Measurements from ENCODE around the gene ATG3.
"Not testable (repeated sequence)": the region's sequence is repeated elsewhere in the genome, so short reads cannot be mapped to it uniquely, and the experiment has no call there.

Gene ATG3

GRCh38 chr3:112569265-112569664 is 7.5 kb upstream of the ATG3 start:
- ChIA-PET CTCF (interaction anchor here (1.2 to 2.6 kb wide), 7 partner anchors 9 to 458 kb away, joined by 3 to 15 read pairs (median 4); no protein-coding TSS in a partner anchor), POLR2A (interaction anchor here (0.5 kb wide), 1 partner anchor 237 kb away, joined by 4 read pairs; no protein-coding TSS in a partner anchor)
- no peak for DNase-seq (ENCODE audit: extremely low spot score)
- TF ChIP-seq, protein P1, sequence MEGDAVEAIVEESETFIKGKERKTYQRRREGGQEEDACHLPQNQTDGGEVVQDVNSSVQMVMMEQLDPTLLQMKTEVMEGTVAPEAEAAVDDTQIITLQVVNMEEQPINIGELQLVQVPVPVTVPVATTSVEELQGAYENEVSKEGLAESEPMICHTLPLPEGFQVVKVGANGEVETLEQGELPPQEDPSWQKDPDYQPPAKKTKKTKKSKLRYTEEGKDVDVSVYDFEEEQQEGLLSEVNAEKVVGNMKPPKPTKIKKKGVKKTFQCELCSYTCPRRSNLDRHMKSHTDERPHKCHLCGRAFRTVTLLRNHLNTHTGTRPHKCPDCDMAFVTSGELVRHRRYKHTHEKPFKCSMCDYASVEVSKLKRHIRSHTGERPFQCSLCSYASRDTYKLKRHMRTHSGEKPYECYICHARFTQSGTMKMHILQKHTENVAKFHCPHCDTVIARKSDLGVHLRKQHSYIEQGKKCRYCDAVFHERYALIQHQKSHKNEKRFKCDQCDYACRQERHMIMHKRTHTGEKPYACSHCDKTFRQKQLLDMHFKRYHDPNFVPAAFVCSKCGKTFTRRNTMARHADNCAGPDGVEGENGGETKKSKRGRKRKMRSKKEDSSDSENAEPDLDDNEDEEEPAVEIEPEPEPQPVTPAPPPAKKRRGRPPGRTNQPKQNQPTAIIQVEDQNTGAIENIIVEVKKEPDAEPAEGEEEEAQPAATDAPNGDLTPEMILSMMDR (IDR thresholded peaks at IDR 0.05; ENCODE audit: control extremely low read depth, extremely low read depth, low read depth, missing control alignments), result no peak

GRCh38 chr3:112568642-112569041 is 6.9 kb upstream of the ATG3 start:
- CTCF ChIA-PET, result interaction anchor here (1.2 to 2.6 kb wide), 7 partner anchors 10 to 457 kb away, joined by 3 to 15 read pairs (median 4); no protein-coding TSS in a partner anchor
- POLR2A ChIA-PET, result no interaction called here
- TF ChIP-seq, protein P1 (IDR thresholded peaks at IDR 0.05; ENCODE audit: control extremely low read depth, extremely low read depth, low read depth, missing control alignments), result no peak
- no peak for DNase-seq (ENCODE audit: extremely low spot score)

GRCh38 chr3:112564940-112565305 is 3.2 kb upstream of the ATG3 start:
- POLR2A ChIA-PET, result no interaction called here
- no peak for DNase-seq (ENCODE audit: extremely low spot score)
- CTCF ChIA-PET, result interaction anchor here (1.1 to 1.3 kb wide), 2 partner anchors 13 to 261 kb away, joined by 3 to 4 read pairs; no protein-coding TSS in a partner anchor
- TF ChIP-seq, protein P1 (IDR thresholded peaks at IDR 0.05; ENCODE audit: control extremely low read depth, extremely low read depth, low read depth, missing control alignments), result no peak

- DNase-seq (ENCODE audit: extremely low spot score); CTCF ChIA-PET; POLR2A ChIA-PET: not testable (repeated sequence)
These were observed 2.6 kb upstream of the ATG3 start for GRCh38 chr3:112564247-112564939.

DNA sequence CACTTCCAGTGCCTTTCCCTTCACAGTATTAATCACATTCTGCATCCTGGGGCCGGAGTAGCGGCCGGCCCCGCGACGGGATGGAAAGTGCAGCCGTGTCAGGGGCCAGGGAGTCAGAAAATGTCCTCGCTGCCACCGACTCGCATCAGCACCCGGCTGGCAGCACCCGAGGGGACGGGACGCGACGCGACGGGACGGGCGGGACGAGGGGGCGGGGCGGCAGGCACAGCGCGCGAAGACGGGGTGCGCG is 353 bp downstream of the ATG3 start:
- POLR2A ChIA-PET, result interaction anchor here (1.5 kb wide), 1 partner anchor 428 kb away, joined by 4 read pairs; no protein-coding TSS in a partner anchor
- TF ChIP-seq, protein P1 (IDR thresholded peaks at IDR 0.05; ENCODE audit: control extremely low read depth, extremely low read depth, low read depth, missing control alignments), result no peak
- CTCF ChIA-PET, result interaction anchor here (0.7 to 1.5 kb wide), 7 partner anchors 11 to 450 kb away, joined by 3 read pairs; partner anchors contain the start of genes CD200 and SLC9C1
- peak; percentile 74 for DNase-seq (ENCODE audit: extremely low spot score)

GRCh38 chr3:112560721-112561483 is 860 bp downstream of the ATG3 start:
- ChIA-PET POLR2A (interaction anchor here (1.5 kb wide), 1 partner anchor 427 kb away, joined by 4 read pairs; no protein-coding TSS in a partner anchor), CTCF (interaction anchor here (0.9 to 1.4 kb wide), 4 partner anchors 9 to 449 kb away, joined by 3 read pairs; no protein-coding TSS in a partner anchor)
- TF ChIP-seq, protein P1 (IDR thresholded peaks at IDR 0.05; ENCODE audit: control extremely low read depth, extremely low read depth, low read depth, missing control alignments), result no peak
- DNase-seq (ENCODE audit: extremely low spot score), result peak; percentile 46

GRCh38 chr3:112560307-112560706 is 1.5 kb downstream of the ATG3 start:
- ChIA-PET POLR2A (no interaction called here), CTCF (interaction anchor here (0.9 to 1.0 kb wide), 2 partner anchors 8 to 267 kb away, joined by 3 read pairs; no protein-coding TSS in a partner anchor)

More at GRCh38 chr3:112560307-112560706, 1.5 kb downstream of the ATG3 start:
- TF ChIP-seq, protein P1 (IDR thresholded peaks at IDR 0.05; ENCODE audit: control extremely low read depth, extremely low read depth, low read depth, missing control alignments), result no peak
- DNase-seq (ENCODE audit: extremely low spot score), result no peak

Data from GM10248 (cell line).